ENCODE data around the gene KCNK13. TPM values are rescaled to one million over a fixed set of nuclear protein-coding genes. Genes with fewer than 3 reads are reported as not detected.

KCNK13 gene
- total RNA-seq, 4 donors from 2014 or later: 0.09 to 0.19 (median 0.13) TPM

- Histone ChIP-seq H3K27ac (no peak overlapping the region), H3K27me3 (no peaks in the 10 kb centered on the region), H3K4me3 (no peak overlapping the region), H3K9me3 (no peaks in the 10 kb centered on the region), H3K36me3 (peaks cover 0 to 67% (median 0%) of the 10 kb centered on the region in 3 donors), H3K4me1 (no peaks in the 10 kb centered on the region)
- no peak for DNase-seq
- 88 to 93% methylated on average over 9 of the region's 9 CpGs for WGBS, 2 donors
- TF ChIP-seq CTCF (IDR thresholded peaks at IDR 0.05): no peak
- no peak for TF ChIP-seq POLR2A (IDR thresholded peaks at IDR 0.05)
- intact Hi-C loops (cut with DNase I): no loop called here
Measured at GRCh38 chr14:90042496-90043252, 19.1 kb upstream of the KCNK13 start.

GRCh38 chr14:90045616-90046015, 16.2 kb upstream of the KCNK13 start:
- no peaks in the 10 kb centered on the region for H3K9me3 ChIP-seq
- H3K27me3 ChIP-seq: peaks cover 0 to under 1% (median 0%) of the 10 kb centered on the region in 4 donors
- TF ChIP-seq CTCF (IDR thresholded peaks at IDR 0.05): no peak
- no peak for TF ChIP-seq POLR2A (IDR thresholded peaks at IDR 0.05)
- no peak overlapping the region for H3K27ac ChIP-seq
- intact Hi-C loops (cut with DNase I): no loop called here
- peaks cover 0 to 43% (median 0%) of the 10 kb centered on the region in 3 donors for H3K36me3 ChIP-seq
- H3K4me1 ChIP-seq: no peaks in the 10 kb centered on the region
- no peak for DNase-seq
- no peak overlapping the region for H3K4me3 ChIP-seq
- 55 to 79% methylated on average over 2 of the region's 2 CpGs for WGBS, 2 donors

GRCh38 chr14:90049390-90049789, 12.4 kb upstream of the KCNK13 start:
- TF ChIP-seq POLR2A (IDR thresholded peaks at IDR 0.05): no peak
- no peak for TF ChIP-seq CTCF (IDR thresholded peaks at IDR 0.05)
- intact Hi-C loops (cut with DNase I): no loop called here
- peaks cover 0 to 15% (median 0%) of the 10 kb centered on the region in 3 donors for H3K36me3 ChIP-seq
- no peaks in the 10 kb centered on the region for H3K9me3 ChIP-seq
- peaks cover 0 to 33% (median 3%) of the 10 kb centered on the region in 4 donors for H3K27me3 ChIP-seq
- no peak overlapping the region for H3K4me3 ChIP-seq
- H3K27ac ChIP-seq: no peak overlapping the region
- H3K4me1 ChIP-seq: no peaks in the 10 kb centered on the region
- DNase-seq: no peak
- 53 to 70% methylated on average over 2 of the region's 3 CpGs for WGBS, 2 donors

GRCh38 chr14:90050271-90050670, 11.5 kb upstream of the KCNK13 start:
- intact Hi-C loops (cut with DNase I): no loop called here

More at GRCh38 chr14:90050271-90050670, 11.5 kb upstream of the KCNK13 start:
- Histone ChIP-seq H3K27ac (no peak overlapping the region), H3K36me3 (peaks cover 0 to 6% (median 0%) of the 10 kb centered on the region in 3 donors), H3K4me1 (no peaks in the 10 kb centered on the region), H3K9me3 (no peaks in the 10 kb centered on the region), H3K27me3 (peaks cover 0 to 42% (median 3%) of the 10 kb centered on the region in 4 donors), H3K4me3 (no peak overlapping the region)
- no peak for DNase-seq
- WGBS, 2 donors: 93% methylated on average over 4 of the region's 4 CpGs; no CpG with 5 or more reads in 1 of the 2 donors
- TF ChIP-seq POLR2A (IDR thresholded peaks at IDR 0.05) (no peak), CTCF (IDR thresholded peaks at IDR 0.05) (no peak)
